ENCODE measurements around the gene CRISPLD2. TPM values are rescaled to one million over a fixed set of nuclear protein-coding genes. Genes with fewer than 3 reads are reported as not detected.

The CRISPLD2 gene
- total RNA-seq, 1 experiment from 2014 or later: 6.5 TPM

- Mint-ChIP-seq H3K36me3 (ENCODE audit: insufficient read depth, unreplicated experiment) (peaks cover 5% of the 10 kb centered on the region), H3K27me3 (ENCODE audit: unreplicated experiment) (no peaks in the 10 kb centered on the region), H3K4me1 (ENCODE audit: low read depth, unreplicated experiment) (no peaks in the 10 kb centered on the region), H3K27ac (ENCODE audit: unreplicated experiment) (no peak overlapping the region), H3K4me3 (ENCODE audit: low read depth, unreplicated experiment) (no peak overlapping the region), H3K9me3 (ENCODE audit: low read depth, unreplicated experiment) (peaks cover 3% of the 10 kb centered on the region)
- TF ChIP-seq, protein P1, sequence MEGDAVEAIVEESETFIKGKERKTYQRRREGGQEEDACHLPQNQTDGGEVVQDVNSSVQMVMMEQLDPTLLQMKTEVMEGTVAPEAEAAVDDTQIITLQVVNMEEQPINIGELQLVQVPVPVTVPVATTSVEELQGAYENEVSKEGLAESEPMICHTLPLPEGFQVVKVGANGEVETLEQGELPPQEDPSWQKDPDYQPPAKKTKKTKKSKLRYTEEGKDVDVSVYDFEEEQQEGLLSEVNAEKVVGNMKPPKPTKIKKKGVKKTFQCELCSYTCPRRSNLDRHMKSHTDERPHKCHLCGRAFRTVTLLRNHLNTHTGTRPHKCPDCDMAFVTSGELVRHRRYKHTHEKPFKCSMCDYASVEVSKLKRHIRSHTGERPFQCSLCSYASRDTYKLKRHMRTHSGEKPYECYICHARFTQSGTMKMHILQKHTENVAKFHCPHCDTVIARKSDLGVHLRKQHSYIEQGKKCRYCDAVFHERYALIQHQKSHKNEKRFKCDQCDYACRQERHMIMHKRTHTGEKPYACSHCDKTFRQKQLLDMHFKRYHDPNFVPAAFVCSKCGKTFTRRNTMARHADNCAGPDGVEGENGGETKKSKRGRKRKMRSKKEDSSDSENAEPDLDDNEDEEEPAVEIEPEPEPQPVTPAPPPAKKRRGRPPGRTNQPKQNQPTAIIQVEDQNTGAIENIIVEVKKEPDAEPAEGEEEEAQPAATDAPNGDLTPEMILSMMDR (IDR thresholded peaks at IDR 0.05; ENCODE audit: unreplicated experiment): no peak
- BruUV-seq (replicated peaks): no TSS peak
- intact Hi-C loops (cut with micrococcal nuclease; ENCODE audit: unreplicated experiment): no loop called here
- DNase-seq: no peak
- CTCF ChIA-PET: interaction anchor here (0.6 kb wide), 1 partner anchor 49 kb away, joined by 3 read pairs; no protein-coding TSS in a partner anchor
Observed at GRCh38 chr16:84863481-84863814, 43.7 kb downstream of the CRISPLD2 start.

- H3K36me3 Mint-ChIP-seq (ENCODE audit: insufficient read depth, unreplicated experiment): peaks cover 5% of the 10 kb centered on the region
- no TSS peak for BruUV-seq (replicated peaks)
Observed at GRCh38 chr16:84864326-84864955, 44.7 kb downstream of the CRISPLD2 start.

GRCh38 chr16:84867696-84868095 lies 47.9 kb downstream of the CRISPLD2 start:
- Mint-ChIP-seq H3K4me1 (ENCODE audit: low read depth, unreplicated experiment) (no peaks in the 10 kb centered on the region), H3K27ac (ENCODE audit: unreplicated experiment) (no peak overlapping the region), H3K9me3 (ENCODE audit: low read depth, unreplicated experiment) (no peaks in the 10 kb centered on the region), H3K36me3 (ENCODE audit: insufficient read depth, unreplicated experiment) (no peaks in the 10 kb centered on the region), H3K4me3 (ENCODE audit: low read depth, unreplicated experiment) (no peak overlapping the region), H3K27me3 (ENCODE audit: unreplicated experiment) (no peaks in the 10 kb centered on the region)
- CTCF ChIA-PET: no interaction called here
- DNase-seq: no peak
- TF ChIP-seq, protein P1 (IDR thresholded peaks at IDR 0.05; ENCODE audit: unreplicated experiment): no peak
- BruUV-seq (replicated peaks): no TSS peak
- intact Hi-C loops (cut with micrococcal nuclease; ENCODE audit: unreplicated experiment): no loop called here

More at GRCh38 chr16:84864326-84864955, 44.7 kb downstream of the CRISPLD2 start:
- peaks cover 3% of the 10 kb centered on the region for H3K9me3 Mint-ChIP-seq (ENCODE audit: low read depth, unreplicated experiment)
- no peak overlapping the region for H3K27ac Mint-ChIP-seq (ENCODE audit: unreplicated experiment)
- H3K4me1 Mint-ChIP-seq (ENCODE audit: low read depth, unreplicated experiment): no peaks in the 10 kb centered on the region
- no peaks in the 10 kb centered on the region for H3K27me3 Mint-ChIP-seq (ENCODE audit: unreplicated experiment)
- no peak for DNase-seq
- CTCF ChIA-PET: interaction anchor here (0.8 kb wide), 1 partner anchor 124 kb away, joined by 3 read pairs; no protein-coding TSS in a partner anchor
- H3K4me3 Mint-ChIP-seq (ENCODE audit: low read depth, unreplicated experiment): no peak overlapping the region
- TF ChIP-seq, protein P1 (IDR thresholded peaks at IDR 0.05; ENCODE audit: unreplicated experiment): no peak
- intact Hi-C loops (cut with micrococcal nuclease; ENCODE audit: unreplicated experiment): no loop called here

DNA sequence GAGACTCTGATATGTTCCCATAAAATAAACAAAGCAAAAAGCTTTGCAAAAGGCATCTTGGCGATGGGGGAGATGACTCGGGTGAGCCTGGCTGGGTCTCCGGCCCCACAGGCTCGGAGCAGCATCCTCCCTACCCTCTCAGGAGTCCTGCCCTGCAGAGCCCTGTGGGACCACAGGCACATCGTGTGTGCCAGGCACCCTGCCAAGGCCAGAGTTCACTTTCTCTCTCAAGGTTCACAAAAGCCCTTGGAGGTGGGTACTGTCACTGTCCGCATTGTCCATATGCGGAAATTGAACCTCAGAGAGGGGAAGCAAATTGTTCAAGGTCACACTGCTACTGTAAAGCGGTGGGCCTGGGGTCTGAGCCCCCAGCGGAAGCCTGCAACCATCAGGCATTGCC lies 48.5 kb downstream of the CRISPLD2 start:
- H3K27ac Mint-ChIP-seq (ENCODE audit: unreplicated experiment): no peak overlapping the region
- TF ChIP-seq, protein P1 (IDR thresholded peaks at IDR 0.05; ENCODE audit: unreplicated experiment): no peak
- H3K27me3 Mint-ChIP-seq (ENCODE audit: unreplicated experiment): no peaks in the 10 kb centered on the region
- CTCF ChIA-PET: no interaction called here
- H3K9me3 Mint-ChIP-seq (ENCODE audit: low read depth, unreplicated experiment): no peaks in the 10 kb centered on the region
- no peak for DNase-seq
- intact Hi-C loops (cut with micrococcal nuclease; ENCODE audit: unreplicated experiment): no loop called here
- no peaks in the 10 kb centered on the region for H3K4me1 Mint-ChIP-seq (ENCODE audit: low read depth, unreplicated experiment)
- BruUV-seq (replicated peaks): no TSS peak
- H3K36me3 Mint-ChIP-seq (ENCODE audit: insufficient read depth, unreplicated experiment): no peaks in the 10 kb centered on the region
- H3K4me3 Mint-ChIP-seq (ENCODE audit: low read depth, unreplicated experiment): no peak overlapping the region

Measured in Calu3 (cell line).